Effector memory CD4-positive, alpha-beta T cell (primary cell): ENCODE results near the gene DEFB118.
"Not testable (repeated sequence)": the region's sequence is repeated elsewhere in the genome, so short reads cannot be mapped to it uniquely, and the experiment has no call there.

Source experiments
- DNase-seq, 3 donors: peaks; one replicate each; pipeline ENCODE4 v3.0.0-alpha.2; 2020
- H3K27ac ChIP-seq: 2 replicates; pipeline ENCODE4 v1.7.0; 2013; ENCODE audit warnings: mild to moderate bottlenecking, low read length, moderate library complexity; ENCODE audit not compliant: insufficient read depth, poor library complexity, severe bottlenecking
- H3K27me3 ChIP-seq: replicated peaks from 2 replicates; pipeline ENCODE4 v1.7.0; 2013; ENCODE audit warnings: mild to moderate bottlenecking, low read length; ENCODE audit not compliant: insufficient read depth, control insufficient read depth, poor library complexity, severe bottlenecking
- H3K36me3 ChIP-seq: 2 replicates; pipeline ENCODE4 v1.7.0; 2013; ENCODE audit warnings: mild to moderate bottlenecking, low read length, moderate library complexity; ENCODE audit not compliant: control insufficient read depth, insufficient read depth
- H3K4me1 ChIP-seq: 2 replicates; pipeline ENCODE4 v1.7.0; 2013; ENCODE audit warnings: low read length, mild to moderate bottlenecking; ENCODE audit not compliant: control insufficient read depth, insufficient read depth, poor library complexity, severe bottlenecking
- H3K4me3 ChIP-seq: 2 replicates; pipeline ENCODE4 v1.7.0; 2013; ENCODE audit warnings: low read length, low read depth, mild to moderate bottlenecking; ENCODE audit not compliant: insufficient read depth, poor library complexity, severe bottlenecking
- H3K9me3 ChIP-seq: 2 replicates; pipeline ENCODE4 v1.7.0; 2013; ENCODE audit warnings: mild to moderate bottlenecking, low read length, moderate library complexity; ENCODE audit not compliant: control insufficient read depth
- total RNA-seq, 3 donors: gene quantifications; one replicate each; lab custom pipeline; 2026; lab: John Stamatoyannopoulos, UW

Gene DEFB118
- total RNA-seq = 0 reads per million in 3 donors

DNA sequence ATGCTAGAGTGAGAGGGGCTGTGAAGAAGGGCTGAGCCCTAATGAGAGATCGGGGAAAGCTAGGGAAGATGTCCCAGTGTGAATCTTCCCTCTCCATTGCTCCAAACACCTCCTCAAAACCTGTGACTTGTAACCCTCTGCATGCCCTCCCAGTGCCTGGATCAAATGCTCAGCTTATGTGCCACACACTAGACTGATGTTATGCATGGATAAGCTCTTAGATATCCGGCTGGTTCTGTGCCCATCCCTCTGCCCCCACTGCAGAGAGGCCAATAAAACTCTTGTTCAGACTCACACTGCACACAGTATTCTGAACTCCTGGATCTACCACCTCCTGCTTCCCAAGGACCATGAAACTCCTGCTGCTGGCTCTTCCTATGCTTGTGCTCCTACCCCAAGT lies at the start of gene DEFB118:
DEFB118 (plus strand) TSS at position 301 of the 400 bp plus-strand sequence; CDS start at position 351, 50 bp downstream.
- no peaks in the 10 kb centered on the region for H3K9me3 ChIP-seq
- DNase-seq = no peak

DNA sequence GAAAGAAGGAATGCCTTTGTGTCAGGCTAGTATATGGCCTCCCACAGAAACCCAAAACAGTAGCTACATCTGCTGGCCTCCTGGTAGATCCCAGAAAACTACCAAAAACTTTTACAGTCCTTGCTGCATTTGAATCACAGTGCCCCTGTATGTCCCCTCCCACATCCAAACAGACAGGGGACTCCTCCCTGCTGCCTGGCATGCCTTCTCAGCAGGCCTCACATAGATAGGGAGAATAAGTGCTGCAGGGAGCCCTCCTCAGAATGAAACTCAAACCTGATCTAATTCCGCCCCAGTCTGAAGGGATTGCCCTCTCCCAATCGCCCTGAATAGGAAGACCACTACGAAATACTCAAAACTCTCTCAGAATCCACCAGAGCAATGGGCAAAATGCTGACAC lies 45.9 kb upstream of the DEFB118 start:
- no peak for DNase-seq
- H3K9me3 ChIP-seq = no peaks in the 10 kb centered on the region
- H3K27ac ChIP-seq = no peak overlapping the region
- H3K27me3 ChIP-seq = no peaks in the 10 kb centered on the region
- no peaks in the 10 kb centered on the region for H3K36me3 ChIP-seq
- no peak overlapping the region for H3K4me3 ChIP-seq
- H3K4me1 ChIP-seq = no peaks in the 10 kb centered on the region

More for the DNA sequence above, at the start of gene DEFB118:
- H3K36me3 ChIP-seq = no peaks in the 10 kb centered on the region
- H3K27me3 ChIP-seq = no peaks in the 10 kb centered on the region
- H3K27ac ChIP-seq = no peak within 1 kb of the TSS
- no peaks in the 10 kb centered on the region for H3K4me1 ChIP-seq
- no peak within 1 kb of the TSS for H3K4me3 ChIP-seq

- no peak overlapping the region for H3K4me3 ChIP-seq
- H3K36me3 ChIP-seq = no peaks in the 10 kb centered on the region
- no peaks in the 10 kb centered on the region for H3K27me3 ChIP-seq
- H3K4me1 ChIP-seq = no peaks in the 10 kb centered on the region
- no peak for DNase-seq
- no peak overlapping the region for H3K27ac ChIP-seq
- H3K9me3 ChIP-seq = no peaks in the 10 kb centered on the region
Observed at GRCh38 chr20:31330893-31331292, 37.5 kb upstream of the DEFB118 start.

GRCh38 chr20:31341470-31341869 lies 26.9 kb upstream of the DEFB118 start:
- no peak overlapping the region for H3K4me3 ChIP-seq
- H3K9me3 ChIP-seq = no peaks in the 10 kb centered on the region
- H3K27me3 ChIP-seq = no peaks in the 10 kb centered on the region

DNA sequence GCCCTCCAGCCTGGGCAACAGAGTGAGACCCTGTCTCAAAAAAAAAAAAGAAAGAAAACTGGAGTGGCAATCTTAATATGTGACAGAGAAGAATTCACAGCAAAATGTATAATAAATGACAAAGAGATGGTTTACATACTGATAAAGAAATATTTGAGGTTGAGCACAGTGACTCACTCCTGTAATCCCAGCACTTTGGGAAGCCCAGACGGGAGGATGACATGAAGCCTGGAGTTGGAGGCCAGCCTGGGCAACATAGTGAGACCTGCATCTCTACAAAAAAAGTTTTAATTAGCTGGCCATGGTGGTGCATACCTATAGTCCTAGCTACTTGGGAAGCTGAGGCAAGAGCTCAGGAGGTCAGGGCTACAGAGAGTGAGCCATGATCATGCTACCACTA lies 12.4 kb upstream of the DEFB118 start:
- Histone ChIP-seq H3K4me3 (no peak overlapping the region), H3K27ac (no peak overlapping the region), H3K36me3 (no peaks in the 10 kb centered on the region), H3K4me1 (no peaks in the 10 kb centered on the region), H3K27me3 (no peaks in the 10 kb centered on the region), H3K9me3 (no peaks in the 10 kb centered on the region)
- no peak for DNase-seq

More at GRCh38 chr20:31341470-31341869, 26.9 kb upstream of the DEFB118 start:
- Histone ChIP-seq H3K4me1 (no peaks in the 10 kb centered on the region), H3K36me3 (no peaks in the 10 kb centered on the region), H3K27ac (no peak overlapping the region)
- DNase-seq = no peak

- Histone ChIP-seq H3K27ac (no peak overlapping the region), H3K36me3 (no peaks in the 10 kb centered on the region), H3K27me3 (no peaks in the 10 kb centered on the region), H3K4me1 (no peaks in the 10 kb centered on the region), H3K4me3 (no peak overlapping the region), H3K9me3 (no peaks in the 10 kb centered on the region)
- DNase-seq = no peak
Observed at GRCh38 chr20:31363295-31363694, 5.1 kb upstream of the DEFB118 start.

- H3K27me3 ChIP-seq, H3K9me3 ChIP-seq, DNase-seq, H3K4me1 ChIP-seq, H3K4me3 ChIP-seq, H3K27ac ChIP-seq, H3K36me3 ChIP-seq: not testable (repeated sequence)
Observed at GRCh38 chr20:31364272-31364671, 4.1 kb upstream of the DEFB118 start.

DNA sequence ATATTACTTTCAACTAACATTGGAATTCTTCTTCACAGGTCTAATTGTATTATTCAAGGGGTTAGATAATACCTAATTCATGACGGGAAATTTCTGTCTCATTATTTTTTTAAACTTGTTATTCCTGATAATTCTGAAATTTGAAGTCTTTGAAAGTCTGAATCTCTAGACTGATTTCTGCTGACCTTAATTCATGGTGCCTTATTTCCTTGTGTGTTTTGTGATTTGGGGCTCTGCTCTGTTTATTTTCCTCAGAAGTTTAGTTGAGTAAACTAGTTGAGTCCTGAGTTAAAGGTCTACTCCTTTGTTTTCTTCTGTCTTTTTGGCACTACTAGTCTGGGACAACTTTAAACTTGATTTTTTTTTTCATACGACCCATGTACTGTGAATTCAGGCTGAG lies 5.9 kb downstream of the DEFB118 start:
- Histone ChIP-seq H3K27me3 (no peaks in the 10 kb centered on the region), H3K9me3 (no peaks in the 10 kb centered on the region), H3K27ac (no peak overlapping the region), H3K36me3 (no peaks in the 10 kb centered on the region), H3K4me1 (no peaks in the 10 kb centered on the region), H3K4me3 (no peak overlapping the region)
- DNase-seq = no peak

DNA sequence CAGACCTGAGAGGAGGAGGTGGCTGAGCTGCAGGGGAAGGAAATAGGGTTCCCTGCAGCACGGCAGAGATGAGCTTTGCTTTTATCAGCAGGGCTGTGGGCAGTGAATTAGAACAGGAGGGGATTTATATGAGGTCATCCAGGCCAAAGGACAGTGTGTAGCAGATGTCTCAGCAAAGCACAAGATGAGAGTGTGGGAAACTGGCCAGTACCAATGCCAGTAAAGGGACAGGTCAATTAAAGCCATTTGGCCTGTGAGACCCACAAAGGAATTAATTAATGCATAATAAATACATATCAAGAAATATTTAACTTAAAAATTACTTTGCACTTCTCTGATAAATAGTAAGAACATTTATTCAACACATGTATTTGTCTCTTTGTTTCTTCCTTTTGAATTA lies 22.1 kb downstream of the DEFB118 start, which contains the start of gene DEFB119:
DEFB119 (minus strand) TSS at position 101 of the 400 bp plus-strand sequence. CDS start 107 bp downstream, outside the sequence.
- DNase-seq = no peak
- Histone ChIP-seq H3K9me3 (no peaks in the 10 kb centered on the region), H3K4me3 (no peak within 1 kb of the TSS), H3K36me3 (no peaks in the 10 kb centered on the region), H3K27me3 (no peaks in the 10 kb centered on the region), H3K27ac (no peak within 1 kb of the TSS), H3K4me1 (no peaks in the 10 kb centered on the region)

DNA sequence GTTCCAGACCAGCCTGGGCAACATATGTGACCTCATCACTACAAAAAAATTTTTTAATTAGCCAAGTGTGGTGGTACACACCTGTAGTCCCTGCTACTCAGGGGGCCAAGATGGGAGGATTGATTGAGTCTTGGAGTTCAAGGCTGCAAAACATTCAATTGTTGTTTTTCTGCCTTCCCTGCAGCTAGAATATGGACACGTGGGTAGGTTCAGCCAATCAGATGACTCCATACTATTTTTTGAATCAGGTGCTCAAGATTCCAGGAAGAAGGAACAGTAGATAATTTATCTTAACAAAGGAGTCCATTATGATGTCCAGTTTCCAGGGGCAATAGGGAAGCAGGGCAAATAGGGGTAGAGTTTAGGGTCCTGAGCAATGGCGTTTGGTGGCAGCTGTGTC lies 24.4 kb downstream of the DEFB118 start:
- no peaks in the 10 kb centered on the region for H3K4me1 ChIP-seq
- DNase-seq = no peak
- no peaks in the 10 kb centered on the region for H3K27me3 ChIP-seq
- H3K36me3 ChIP-seq = no peaks in the 10 kb centered on the region
- no peak overlapping the region for H3K4me3 ChIP-seq
- no peaks in the 10 kb centered on the region for H3K9me3 ChIP-seq
- H3K27ac ChIP-seq = no peak overlapping the region
